OCI-LY7 (cell line): Measurements from ENCODE around the gene DSG3.

Source experiments
- EZH2phosphoT487 ChIP-seq: fragments of 200-600 bp; sonication (generic); IDR thresholded peaks from 2 replicates; pipeline ENCODE4 v1.6.1; 2018; ENCODE audit warnings: low read depth, borderline replicate concordance, mild to moderate bottlenecking, mixed run types, antibody characterized with exemption, low read length, moderate library complexity, mixed read lengths
- TF ChIP-seq, protein P1 (sequence below): fragments of 200-600 bp; sonication (generic); conservative IDR thresholded peaks from 2 replicates; pipeline ENCODE4 v1.5.1; 2014; ENCODE audit warnings: mild to moderate bottlenecking, antibody characterized with exemption, low read length, moderate library complexity, mixed read lengths

DNA sequence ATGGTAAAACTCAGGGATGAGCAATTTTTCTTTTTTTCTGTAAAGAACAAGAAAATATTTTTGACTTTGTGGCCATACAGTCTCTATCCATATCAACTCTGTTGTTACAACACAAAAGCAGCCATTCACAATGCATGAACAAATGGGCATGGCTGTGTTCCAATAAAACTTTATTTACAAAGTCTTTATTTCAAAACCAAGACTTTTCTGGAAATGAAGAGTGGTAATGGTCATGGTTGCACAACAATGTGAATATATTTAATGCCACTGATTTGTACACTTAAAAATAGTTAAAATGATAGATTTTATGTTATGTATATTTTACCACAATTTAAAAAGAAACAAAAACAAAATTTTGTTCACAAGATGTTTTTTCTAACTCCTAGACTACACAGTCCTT, 1.6 kb upstream of the DSG3 start:
- TF ChIP-seq, protein P1, sequence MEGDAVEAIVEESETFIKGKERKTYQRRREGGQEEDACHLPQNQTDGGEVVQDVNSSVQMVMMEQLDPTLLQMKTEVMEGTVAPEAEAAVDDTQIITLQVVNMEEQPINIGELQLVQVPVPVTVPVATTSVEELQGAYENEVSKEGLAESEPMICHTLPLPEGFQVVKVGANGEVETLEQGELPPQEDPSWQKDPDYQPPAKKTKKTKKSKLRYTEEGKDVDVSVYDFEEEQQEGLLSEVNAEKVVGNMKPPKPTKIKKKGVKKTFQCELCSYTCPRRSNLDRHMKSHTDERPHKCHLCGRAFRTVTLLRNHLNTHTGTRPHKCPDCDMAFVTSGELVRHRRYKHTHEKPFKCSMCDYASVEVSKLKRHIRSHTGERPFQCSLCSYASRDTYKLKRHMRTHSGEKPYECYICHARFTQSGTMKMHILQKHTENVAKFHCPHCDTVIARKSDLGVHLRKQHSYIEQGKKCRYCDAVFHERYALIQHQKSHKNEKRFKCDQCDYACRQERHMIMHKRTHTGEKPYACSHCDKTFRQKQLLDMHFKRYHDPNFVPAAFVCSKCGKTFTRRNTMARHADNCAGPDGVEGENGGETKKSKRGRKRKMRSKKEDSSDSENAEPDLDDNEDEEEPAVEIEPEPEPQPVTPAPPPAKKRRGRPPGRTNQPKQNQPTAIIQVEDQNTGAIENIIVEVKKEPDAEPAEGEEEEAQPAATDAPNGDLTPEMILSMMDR = no peak
- no peak for TF ChIP-seq EZH2phosphoT487
